ENCODE data around the gene OSCAR. TPM values are rescaled to one million over a fixed set of nuclear protein-coding genes. Genes with fewer than 3 reads are reported as not detected.

The OSCAR gene
- total RNA-seq, 1 donor from 2014 or later: 0.79 TPM

- peak; percentile 95 for FAIRE-seq
- peak within 1 kb of the TSS; percentile 45 for H3K4me3 ChIP-seq (ENCODE audit: low read depth, low read length)
- no peaks in the 10 kb centered on the region for H3K27me3 ChIP-seq (ENCODE audit: control insufficient read depth, insufficient read depth, low read length)
- peaks cover 10% of the 10 kb centered on the region for H3K36me3 ChIP-seq (ENCODE audit: control insufficient read depth, insufficient read depth, low read length)
- no peak for TF ChIP-seq CTCF (IDR thresholded peaks at IDR 0.05; ENCODE audit: insufficient read depth, low read length, severe bottlenecking)
- DNase-seq (ENCODE audit: low read depth): peak; percentile 91
Observed at GRCh38 chr19:54115109-54116063, 14.8 kb upstream of the OSCAR start, which contains the start of the genes PRPF31 and TFPT. TSS of gene PRPF31 (plus strand) at chr19:54115754. CDS start at chr19:54118279, 2,525 bp downstream. TSS of gene TFPT (minus strand) at chr19:54115657. CDS start at chr19:54115269, 388 bp downstream.

DNA sequence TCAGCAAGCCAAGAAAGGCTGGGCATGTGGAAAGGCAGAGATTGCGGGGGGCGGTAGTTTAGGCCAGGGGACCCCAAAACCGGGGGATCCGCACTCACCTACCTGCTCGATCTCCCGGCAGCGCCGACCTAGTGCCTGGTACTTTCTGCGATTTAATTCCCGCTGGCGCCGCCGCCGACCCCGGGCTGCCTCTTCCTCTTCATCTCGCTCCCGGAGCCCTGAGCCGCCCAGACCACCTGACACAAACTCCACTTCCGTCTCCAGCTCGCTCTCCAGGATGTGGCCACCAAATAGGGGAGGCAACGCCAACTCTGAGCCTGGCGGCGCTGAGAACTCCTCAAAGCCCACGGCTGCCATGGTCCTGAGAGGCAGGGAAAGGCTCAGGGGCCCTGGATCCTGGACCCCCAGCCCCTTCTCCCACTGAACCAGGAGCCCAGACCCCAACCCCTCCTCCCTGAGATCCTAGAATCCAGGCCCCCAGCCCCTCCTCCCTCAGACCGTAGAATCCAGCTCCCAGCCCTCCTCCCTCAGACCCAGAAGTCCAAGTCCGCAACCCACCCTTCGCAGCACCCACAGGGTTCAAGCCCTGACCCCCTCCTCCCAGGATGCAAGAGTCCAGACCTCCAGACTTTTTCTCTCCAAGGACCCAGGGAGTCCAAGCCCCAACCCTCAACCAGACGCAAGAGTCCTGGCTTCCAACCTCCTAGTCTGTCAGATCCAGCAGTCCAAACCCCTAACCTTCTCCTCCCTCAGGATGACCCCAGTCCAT, 13.9 kb upstream of the OSCAR start:
- TF ChIP-seq CTCF (IDR thresholded peaks at IDR 0.05; ENCODE audit: insufficient read depth, low read length, severe bottlenecking): no peak
- DNase-seq (ENCODE audit: low read depth) (peak; percentile 15), FAIRE-seq (no peak)
- Histone ChIP-seq H3K27me3 (ENCODE audit: control insufficient read depth, insufficient read depth, low read length) (no peaks in the 10 kb centered on the region), H3K36me3 (ENCODE audit: control insufficient read depth, insufficient read depth, low read length) (peaks cover 13% of the 10 kb centered on the region), H3K4me3 (ENCODE audit: low read depth, low read length) (peak overlapping the region; percentile 45)

DNA sequence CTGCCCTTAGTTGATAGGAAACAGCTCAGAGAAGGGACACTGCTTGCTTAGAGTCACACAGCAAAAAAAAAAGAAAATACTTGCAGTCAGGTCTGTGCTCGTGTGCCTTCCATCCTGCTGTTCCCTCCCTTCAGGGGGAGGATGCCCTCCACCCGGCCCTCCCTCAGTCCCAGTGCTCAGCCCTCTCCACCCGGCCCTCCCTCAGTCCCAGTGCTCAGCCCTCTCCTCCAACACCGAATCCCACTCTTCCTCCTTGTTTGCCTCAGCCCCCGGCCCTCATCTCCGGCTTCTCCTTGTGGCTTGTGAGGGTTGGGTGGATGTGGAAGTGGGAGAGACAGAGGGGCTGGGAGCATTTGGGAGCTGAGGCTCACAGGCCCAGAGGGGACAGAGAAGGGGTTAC, 9.0 kb upstream of the OSCAR start:
- FAIRE-seq: no peak
- no peaks in the 10 kb centered on the region for H3K27me3 ChIP-seq (ENCODE audit: control insufficient read depth, insufficient read depth, low read length)
- no peak overlapping the region for H3K4me3 ChIP-seq (ENCODE audit: low read depth, low read length)
- no peak for TF ChIP-seq CTCF (IDR thresholded peaks at IDR 0.05; ENCODE audit: insufficient read depth, low read length, severe bottlenecking)
- H3K36me3 ChIP-seq (ENCODE audit: control insufficient read depth, insufficient read depth, low read length): peaks cover 20% of the 10 kb centered on the region
- no peak for DNase-seq (ENCODE audit: low read depth)

- no peak for DNase-seq (ENCODE audit: low read depth)
- Histone ChIP-seq H3K4me3 (ENCODE audit: low read depth, low read length) (no peak overlapping the region), H3K36me3 (ENCODE audit: control insufficient read depth, insufficient read depth, low read length) (peaks cover 18% of the 10 kb centered on the region), H3K27me3 (ENCODE audit: control insufficient read depth, insufficient read depth, low read length) (no peaks in the 10 kb centered on the region)
- no peak for TF ChIP-seq CTCF (IDR thresholded peaks at IDR 0.05; ENCODE audit: insufficient read depth, low read length, severe bottlenecking)
- no peak for FAIRE-seq
Observed at GRCh38 chr19:54108496-54108895, 7.9 kb upstream of the OSCAR start.

DNA sequence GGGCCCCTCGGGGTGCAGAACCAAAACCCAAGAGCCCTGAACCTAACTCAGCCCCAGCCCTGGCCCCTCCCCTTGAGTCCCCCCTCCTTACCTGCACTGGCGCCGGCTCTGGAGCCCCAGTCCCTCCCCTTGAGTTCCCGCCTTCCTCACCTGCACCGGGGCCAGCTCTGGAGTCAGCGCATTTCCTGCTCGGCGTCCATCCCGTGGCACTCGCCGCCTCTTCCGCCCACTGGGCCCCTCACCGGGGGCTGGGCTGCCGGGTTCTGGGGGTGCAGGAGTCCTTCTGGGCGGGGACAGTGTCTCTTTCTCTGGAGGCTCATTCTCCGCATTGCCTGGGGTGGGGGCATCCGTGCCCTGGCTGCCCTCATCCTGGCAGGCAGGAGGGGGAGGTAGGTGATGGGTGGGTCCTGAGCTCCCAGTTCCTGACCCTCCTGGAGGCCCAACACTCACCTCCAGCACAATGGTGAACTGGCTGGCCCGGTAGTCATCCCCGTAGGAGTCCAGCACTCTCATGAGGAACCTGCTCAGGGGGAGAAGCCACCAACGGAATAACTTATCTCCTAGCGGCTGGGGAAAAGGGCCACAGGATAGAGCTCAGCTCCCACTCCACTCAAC, 7.4 kb upstream of the OSCAR start:
- H3K27me3 ChIP-seq (ENCODE audit: control insufficient read depth, insufficient read depth, low read length): no peaks in the 10 kb centered on the region
- no peak for TF ChIP-seq CTCF (IDR thresholded peaks at IDR 0.05; ENCODE audit: insufficient read depth, low read length, severe bottlenecking)
- DNase-seq (ENCODE audit: low read depth): no peak
- FAIRE-seq: no peak
- peaks cover 18% of the 10 kb centered on the region for H3K36me3 ChIP-seq (ENCODE audit: control insufficient read depth, insufficient read depth, low read length)
- no peak overlapping the region for H3K4me3 ChIP-seq (ENCODE audit: low read depth, low read length)
